D341Med (cell line): Measurements from ENCODE around the gene ANKS3.

Source experiments
- DNase-seq: peaks from one replicate; pipeline ENCODE4 v3.0.0; 2012; ENCODE audit warnings: low spot score

Gene ANKS3

GRCh38 chr16:4666537-4667202, 67.4 kb downstream of the ANKS3 start:
- no peak for DNase-seq

- no peak for DNase-seq
Observed at GRCh38 chr16:4664538-4665418, 69.3 kb downstream of the ANKS3 start.

DNA sequence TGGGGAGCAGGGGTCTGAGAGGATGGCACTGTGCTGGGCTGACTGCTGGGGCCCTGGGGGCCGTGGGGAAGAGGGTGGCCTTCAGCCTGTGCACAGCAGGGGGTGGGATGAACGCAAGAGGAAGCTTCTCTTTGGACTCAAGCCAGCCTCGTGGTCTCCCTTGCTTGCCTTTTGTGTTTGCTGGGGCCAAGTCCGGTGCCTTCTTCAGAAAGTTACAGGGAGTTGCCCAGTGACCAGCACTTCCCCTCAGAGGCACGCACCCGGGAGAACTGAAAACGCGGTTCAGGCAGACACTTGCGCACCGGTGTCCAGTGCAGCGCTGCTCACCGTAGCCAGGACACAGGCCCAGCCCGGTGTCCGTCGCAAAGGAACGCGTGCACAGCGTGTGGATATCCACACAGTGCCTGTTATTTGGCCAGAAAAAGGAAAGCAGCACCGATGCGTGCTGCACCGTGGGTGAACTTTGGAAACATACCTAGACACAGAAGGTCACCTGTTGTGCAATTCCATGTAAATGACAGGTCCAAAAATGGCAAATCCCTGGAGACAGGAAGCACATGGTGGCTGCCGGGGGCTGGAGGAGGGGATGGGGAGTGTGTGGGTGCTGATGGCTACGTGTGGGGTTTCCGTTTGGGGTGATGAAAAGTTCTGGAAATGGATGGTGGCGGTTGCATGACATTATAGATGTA, 70.2 kb downstream of the ANKS3 start:
- DNase-seq = no peak

- DNase-seq = no peak
Observed at GRCh38 chr16:4663465-4663776, 70.7 kb downstream of the ANKS3 start.

DNA sequence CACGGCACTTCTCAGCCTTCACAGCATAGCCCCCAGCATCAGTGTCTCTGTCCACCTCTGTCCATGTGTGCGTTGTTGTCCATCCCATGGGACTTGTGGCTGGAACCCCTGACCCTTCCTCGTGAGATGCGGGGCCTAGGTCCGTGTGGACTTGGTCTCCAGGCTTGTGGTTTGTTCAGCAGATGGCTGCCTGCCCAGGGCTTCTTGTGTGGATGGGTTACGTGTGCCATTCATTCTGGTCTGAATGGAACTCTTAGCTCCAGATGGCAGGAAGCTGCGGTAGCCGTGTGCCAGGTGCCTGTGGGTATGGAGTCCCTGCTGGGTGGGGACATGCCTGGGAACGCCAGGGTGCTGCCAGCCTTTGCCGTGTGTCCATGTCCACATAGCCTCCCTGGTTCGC, 72.4 kb downstream of the ANKS3 start:
- no peak for DNase-seq

- DNase-seq = no peak
Observed at GRCh38 chr16:4660454-4661007, 73.5 kb downstream of the ANKS3 start.

GRCh38 chr16:4659363-4660353, 74.4 kb downstream of the ANKS3 start:
- DNase-seq = no peak

GRCh38 chr16:4656695-4657686, 77.1 kb downstream of the ANKS3 start:
- no peak for DNase-seq

DNA sequence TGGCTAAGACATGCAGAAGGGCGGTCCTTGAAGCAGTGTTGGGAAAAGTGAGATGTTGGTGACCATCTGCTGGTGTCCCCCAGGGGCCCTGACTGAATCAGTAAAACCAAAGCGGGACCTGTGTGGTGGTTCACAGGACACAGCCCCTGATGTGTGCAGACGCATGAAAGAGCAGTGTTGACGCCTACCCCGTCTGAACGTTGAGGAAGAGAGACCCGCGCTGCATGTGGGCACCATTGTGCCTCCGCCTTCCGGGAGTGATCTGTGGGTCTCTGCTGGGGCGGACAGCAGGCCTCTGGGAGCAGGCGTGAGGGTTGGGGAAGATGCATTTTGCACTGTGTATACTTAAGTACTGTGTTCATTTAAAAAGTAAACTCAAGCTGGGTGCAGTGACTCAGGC, 77.8 kb downstream of the ANKS3 start:
- no peak for DNase-seq

- no peak for DNase-seq
Observed at GRCh38 chr16:4655801-4656200, 78.3 kb downstream of the ANKS3 start.

DNA sequence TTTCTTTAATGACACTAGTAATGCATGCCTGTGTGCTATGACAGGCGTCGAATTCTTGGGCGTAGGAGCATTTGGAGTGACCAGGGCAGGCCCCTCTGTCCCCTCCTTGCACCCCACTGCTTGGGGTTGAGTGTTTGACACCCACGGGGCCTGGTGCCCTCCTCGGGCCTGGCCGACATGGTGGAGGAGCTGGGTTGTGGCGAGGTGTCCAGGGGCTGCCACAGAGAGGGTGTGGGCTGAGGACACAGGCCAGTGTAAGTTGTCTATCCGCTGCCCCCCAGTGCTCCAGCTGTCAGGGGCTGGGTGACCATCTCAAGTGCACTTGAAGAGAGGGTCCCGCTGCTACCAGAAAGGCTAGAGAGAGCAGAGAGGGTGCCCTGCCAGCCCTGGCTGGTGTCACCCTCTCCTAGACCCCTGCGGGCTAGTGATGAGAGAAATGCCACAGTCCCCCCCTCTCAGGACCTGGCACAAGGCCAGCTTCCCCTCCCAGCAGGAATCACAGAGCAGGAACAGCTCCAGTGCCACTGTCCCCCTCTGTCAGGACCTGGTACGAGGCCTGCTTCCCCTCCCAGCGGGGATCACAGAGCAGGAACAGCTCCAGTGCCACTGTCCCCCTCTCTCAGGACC, 79.0 kb downstream of the ANKS3 start:
- DNase-seq = no peak

GRCh38 chr16:4654011-4654963, 79.8 kb downstream of the ANKS3 start:
- DNase-seq = no peak

- no peak for DNase-seq
Observed at GRCh38 chr16:4652561-4652960, 81.5 kb downstream of the ANKS3 start.

DNA sequence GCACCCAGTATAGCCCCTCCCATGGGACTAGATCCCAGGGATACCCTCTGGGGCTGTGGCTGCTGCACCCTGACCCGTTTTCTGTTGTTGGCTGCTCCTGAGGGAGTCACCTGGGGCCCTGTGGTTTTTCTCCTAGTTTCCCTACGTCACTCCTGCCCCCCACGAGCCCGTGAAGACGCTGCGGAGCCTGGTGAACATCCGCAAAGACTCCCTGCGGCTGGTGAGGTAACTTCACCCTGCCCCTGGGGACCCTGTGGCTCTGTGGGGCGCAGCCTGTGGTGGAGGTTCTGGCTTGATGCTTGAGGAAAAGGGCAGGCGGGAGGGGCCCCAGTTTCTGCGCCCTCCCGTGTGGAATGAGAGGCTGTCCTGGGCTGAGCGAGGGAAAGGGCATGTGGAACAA, 82.2 kb downstream of the ANKS3 start:
- no peak for DNase-seq

DNA sequence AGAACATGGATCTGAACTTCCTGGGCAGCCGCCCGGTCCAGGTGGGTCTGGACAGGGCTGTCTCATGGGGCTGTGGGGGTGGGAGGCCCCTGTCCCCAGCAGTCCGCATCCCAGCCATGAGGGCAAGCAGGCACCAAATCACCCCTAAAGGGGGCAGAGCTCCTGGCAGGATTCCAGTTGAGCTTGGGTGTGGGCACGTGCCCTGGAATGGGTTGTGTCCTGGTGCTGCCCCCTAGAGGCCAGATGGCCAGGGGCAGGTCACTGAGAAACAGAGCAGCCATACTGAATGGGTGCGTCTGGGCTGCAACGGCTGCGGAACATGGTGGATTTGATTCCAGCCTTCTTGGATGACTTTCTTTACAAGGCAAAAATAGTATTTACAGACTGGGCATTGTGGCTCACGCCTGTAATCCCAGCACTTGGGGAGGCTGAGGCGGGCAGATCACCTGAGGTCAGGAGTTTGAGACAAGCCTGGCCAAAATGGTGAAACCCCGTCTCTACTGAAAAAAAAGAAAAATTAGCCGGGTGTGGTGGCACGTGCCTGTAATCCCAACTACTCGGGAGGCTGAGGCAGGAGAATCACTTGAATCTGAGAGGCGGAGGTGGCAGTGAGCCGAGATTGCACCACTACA, 83.5 kb downstream of the ANKS3 start:
- DNase-seq = peak; percentile 86

DNA sequence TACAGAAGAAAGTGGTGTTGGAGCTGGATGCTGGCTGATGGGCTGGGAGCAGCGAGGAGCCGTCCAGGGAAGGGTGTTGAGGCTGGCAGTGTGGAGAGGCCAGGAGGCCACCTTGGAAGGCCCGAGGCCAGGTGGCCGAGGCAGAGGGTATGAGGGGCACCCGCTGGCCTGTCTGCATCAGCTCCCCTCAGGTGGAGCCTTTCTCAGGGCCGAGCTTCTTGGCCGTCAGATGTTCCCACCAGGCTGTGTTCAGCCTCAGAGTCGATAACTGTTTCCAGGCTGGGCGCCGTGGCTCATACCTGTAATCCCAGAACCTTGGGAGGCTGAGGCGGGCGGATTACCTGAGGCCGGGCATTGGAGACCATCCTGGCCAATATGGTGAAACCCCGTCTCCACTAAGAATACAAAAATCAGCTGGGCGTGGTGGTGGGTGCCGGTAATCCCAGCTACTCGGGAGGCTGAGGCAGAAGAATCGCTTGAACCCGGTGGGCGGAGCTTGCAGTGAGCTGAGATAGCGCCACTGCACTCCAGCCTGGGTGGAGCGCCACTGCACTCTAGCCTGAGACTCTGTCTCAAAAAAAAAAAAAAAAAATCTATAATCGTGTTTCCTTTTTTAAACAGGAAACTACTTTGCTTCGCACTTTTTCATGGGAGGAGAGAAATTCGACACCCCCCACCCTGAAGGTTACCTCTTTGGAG, 84.2 kb downstream of the ANKS3 start:
- no peak for DNase-seq

GRCh38 chr16:4648917-4649316, 85.2 kb downstream of the ANKS3 start:
- DNase-seq = no peak

GRCh38 chr16:4647644-4647980, 86.5 kb downstream of the ANKS3 start:
- no peak for DNase-seq
